Measurements from ENCODE around the gene BAG5. TPM values are rescaled to one million over a fixed set of nuclear protein-coding genes. Genes with fewer than 3 reads are reported as not detected.

BAG5 gene
- polyA plus RNA-seq, 1 experiment: 12.5 TPM

DNA sequence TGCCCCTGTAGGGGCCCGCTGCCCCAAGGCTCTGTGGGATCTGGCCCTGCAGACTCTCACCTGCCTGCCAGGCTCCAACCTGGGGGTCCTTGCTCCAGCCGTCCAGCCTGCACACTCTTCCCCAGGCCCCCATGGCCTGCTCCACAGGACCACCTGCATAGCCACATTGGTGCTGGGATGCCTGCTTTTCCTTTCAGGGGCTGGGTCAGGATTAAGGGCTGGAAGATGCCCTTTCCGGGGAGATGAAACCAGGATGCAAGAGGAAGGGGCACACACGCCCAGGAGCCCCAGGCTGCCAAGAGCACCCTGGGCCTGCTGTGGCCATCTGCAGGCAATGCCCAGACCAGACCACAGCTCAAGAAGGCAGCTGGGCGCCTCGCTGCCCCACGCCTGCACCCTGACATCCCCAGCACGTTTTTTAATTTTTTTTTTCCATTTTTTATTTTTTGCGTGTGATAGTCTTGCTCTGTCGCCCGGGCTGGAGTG lies 15.0 kb downstream of the BAG5 start:
- ChIA-PET POLR2A (interaction anchor here (0.6 to 1.6 kb wide), 3 partner anchors 26 to 35 kb away, joined by 5 read pairs; no protein-coding TSS in a partner anchor), CTCF (interaction anchor here (0.5 to 3.4 kb wide), 12 partner anchors 8 to 55 kb away, joined by 3 to 22 read pairs (median 4); no protein-coding TSS in a partner anchor)
- TF ChIP-seq, protein P1, sequence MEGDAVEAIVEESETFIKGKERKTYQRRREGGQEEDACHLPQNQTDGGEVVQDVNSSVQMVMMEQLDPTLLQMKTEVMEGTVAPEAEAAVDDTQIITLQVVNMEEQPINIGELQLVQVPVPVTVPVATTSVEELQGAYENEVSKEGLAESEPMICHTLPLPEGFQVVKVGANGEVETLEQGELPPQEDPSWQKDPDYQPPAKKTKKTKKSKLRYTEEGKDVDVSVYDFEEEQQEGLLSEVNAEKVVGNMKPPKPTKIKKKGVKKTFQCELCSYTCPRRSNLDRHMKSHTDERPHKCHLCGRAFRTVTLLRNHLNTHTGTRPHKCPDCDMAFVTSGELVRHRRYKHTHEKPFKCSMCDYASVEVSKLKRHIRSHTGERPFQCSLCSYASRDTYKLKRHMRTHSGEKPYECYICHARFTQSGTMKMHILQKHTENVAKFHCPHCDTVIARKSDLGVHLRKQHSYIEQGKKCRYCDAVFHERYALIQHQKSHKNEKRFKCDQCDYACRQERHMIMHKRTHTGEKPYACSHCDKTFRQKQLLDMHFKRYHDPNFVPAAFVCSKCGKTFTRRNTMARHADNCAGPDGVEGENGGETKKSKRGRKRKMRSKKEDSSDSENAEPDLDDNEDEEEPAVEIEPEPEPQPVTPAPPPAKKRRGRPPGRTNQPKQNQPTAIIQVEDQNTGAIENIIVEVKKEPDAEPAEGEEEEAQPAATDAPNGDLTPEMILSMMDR (IDR thresholded peaks at IDR 0.05; ENCODE audit: low read depth, low read length): no peak
- no peaks in the 10 kb centered on the region for H3K27me3 ChIP-seq (ENCODE audit: control insufficient read depth, insufficient read depth, low read length)
- no peak overlapping the region for H3K27ac ChIP-seq (ENCODE audit: low read depth, low read length)
- no peak for DNase-seq (ENCODE audit: low read depth, low spot score)
- H3K9me3 ChIP-seq (ENCODE audit: control insufficient read depth, insufficient read depth, low read length): no peaks in the 10 kb centered on the region; the same call in 1 of the 2 replicates
- H3K4me3 ChIP-seq (ENCODE audit: low read depth, low read length): no peak overlapping the region

DNA sequence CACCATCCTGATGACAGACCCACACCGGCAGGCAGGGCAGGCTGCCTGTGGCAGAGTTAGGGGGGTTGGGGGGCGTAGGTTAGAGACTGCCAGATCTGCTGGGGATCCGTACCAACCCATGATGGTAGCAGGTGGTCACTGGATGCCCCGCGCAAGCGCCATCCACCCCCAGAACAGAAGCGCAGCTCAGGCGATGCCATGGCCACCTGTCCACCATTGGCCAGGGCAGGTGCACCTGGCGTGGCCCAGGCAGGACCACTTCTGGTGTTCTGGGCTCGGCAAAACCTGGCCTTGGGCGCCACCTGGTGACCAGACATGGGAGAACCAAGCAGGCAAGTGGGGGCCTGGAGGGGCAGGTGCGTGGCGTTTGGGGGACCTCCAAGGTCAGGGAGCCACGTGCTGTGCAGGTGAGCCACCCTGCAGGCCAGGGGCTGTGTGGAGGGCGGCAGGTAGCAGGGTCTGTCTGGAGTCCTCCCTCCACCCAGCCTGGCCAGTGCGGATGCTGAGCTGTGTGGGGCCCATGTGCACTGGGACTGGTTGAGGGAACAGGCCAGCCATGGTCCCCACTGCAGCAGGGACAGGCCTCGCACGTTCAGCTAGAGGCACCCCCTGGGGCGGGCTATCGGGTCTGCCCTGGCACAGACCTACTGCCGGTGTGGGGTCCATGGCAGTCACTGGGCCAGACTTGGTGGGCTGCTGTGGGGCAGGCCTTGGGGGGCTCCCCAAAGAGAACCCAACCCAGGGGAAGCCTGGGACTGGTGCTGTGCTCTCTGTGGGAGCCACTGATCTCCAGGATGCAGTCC lies 15.6 kb downstream of the BAG5 start:
- no peak for DNase-seq (ENCODE audit: low read depth, low spot score)
- ChIA-PET CTCF (interaction anchor here (0.5 to 3.4 kb wide), 15 partner anchors 8 to 54 kb away, joined by 3 to 22 read pairs (median 4); no protein-coding TSS in a partner anchor), POLR2A (interaction anchor here (0.6 to 1.6 kb wide), 3 partner anchors 26 to 34 kb away, joined by 5 read pairs; no protein-coding TSS in a partner anchor)
- Histone ChIP-seq H3K27ac (ENCODE audit: low read depth, low read length) (no peak overlapping the region), H3K4me3 (ENCODE audit: low read depth, low read length) (no peak overlapping the region), H3K27me3 (ENCODE audit: control insufficient read depth, insufficient read depth, low read length) (no peaks in the 10 kb centered on the region), H3K9me3 (ENCODE audit: control insufficient read depth, insufficient read depth, low read length) (no peaks in the 10 kb centered on the region; the same call in 1 of the 2 replicates)
- TF ChIP-seq, protein P1 (IDR thresholded peaks at IDR 0.05; ENCODE audit: low read depth, low read length): peak; percentile 85

DNA sequence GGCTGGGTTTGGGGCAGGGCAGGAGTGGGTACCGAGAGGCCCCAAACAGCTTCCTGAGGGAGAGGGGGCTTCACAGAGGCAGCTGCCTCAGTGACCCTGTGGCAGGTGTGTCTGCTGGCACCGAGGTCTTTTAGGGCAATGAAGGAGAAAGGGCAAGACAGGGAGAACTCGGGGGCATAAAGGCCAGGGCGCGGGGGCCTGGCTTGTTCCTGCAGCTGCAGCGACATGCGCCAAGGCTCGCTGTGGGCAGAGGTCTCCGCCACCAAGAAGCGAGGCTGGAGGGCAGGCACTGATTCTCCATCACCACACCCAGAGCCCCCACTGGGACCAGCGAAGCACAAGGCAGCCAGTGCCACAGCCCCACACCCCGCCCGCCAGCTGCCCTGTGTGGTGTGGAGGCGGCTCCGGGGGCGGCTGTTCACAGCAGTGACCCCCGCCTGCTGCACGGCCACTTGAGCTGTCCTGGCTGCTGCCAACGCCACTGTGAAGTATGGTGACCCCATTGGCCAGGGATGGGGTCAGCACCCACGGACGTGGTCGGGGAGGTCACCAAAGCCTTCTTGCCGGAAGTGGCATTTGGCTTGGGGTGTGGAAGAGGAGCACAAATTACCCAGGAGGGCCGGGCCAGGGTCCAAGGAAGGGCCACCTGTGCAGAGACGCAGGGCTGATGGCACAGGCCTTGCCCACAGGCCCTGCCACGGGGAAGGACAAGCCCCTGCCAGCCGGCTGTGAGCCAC lies 16.4 kb downstream of the BAG5 start:
- TF ChIP-seq, protein P1 (IDR thresholded peaks at IDR 0.05; ENCODE audit: low read depth, low read length): no peak
- H3K4me3 ChIP-seq (ENCODE audit: low read depth, low read length): no peak overlapping the region
- no peaks in the 10 kb centered on the region; the same call in 1 of the 2 replicates for H3K9me3 ChIP-seq (ENCODE audit: control insufficient read depth, insufficient read depth, low read length)
- no peak overlapping the region for H3K27ac ChIP-seq (ENCODE audit: low read depth, low read length)
- ChIA-PET CTCF (interaction anchor here (0.7 to 3.4 kb wide), 8 partner anchors 12 to 53 kb away, joined by 3 to 22 read pairs (median 4); no protein-coding TSS in a partner anchor), POLR2A (no interaction called here)
- DNase-seq (ENCODE audit: low read depth, low spot score): no peak
- H3K27me3 ChIP-seq (ENCODE audit: control insufficient read depth, insufficient read depth, low read length): no peaks in the 10 kb centered on the region

DNA sequence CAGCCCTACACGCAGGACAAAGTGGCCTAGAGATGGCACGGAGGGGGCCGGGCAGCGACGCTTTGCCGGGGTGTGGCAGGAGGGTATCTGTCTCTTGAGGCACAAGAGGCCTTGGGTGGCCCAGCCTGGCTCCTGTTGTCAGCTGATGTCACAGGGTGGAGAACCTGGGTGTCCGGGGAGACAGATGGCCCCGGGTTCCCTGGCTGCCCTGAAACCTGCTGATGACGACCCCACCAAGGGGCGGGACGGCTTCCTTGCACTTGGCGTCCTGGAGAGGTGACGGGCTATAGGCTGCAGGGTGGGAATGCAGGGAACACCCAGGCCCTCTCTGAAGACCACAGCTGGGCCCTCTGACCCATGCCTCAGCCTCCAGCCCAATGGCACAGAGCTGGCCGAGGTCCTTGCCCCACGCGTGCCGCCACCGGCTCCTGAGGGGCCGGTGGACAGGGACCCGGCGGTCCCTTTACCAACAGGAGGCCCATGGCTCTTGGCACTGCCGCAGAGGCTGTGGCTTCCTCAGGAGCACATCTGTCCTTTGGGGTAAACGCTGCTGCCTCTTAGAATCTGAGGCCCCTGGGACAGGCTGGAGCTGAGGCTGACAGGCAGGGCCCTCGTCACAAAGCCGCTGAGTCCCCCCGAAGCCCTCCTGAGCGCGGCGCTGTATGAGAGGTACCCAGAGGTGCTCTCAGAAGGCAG lies 17.1 kb downstream of the BAG5 start:
- Histone ChIP-seq H3K4me3 (ENCODE audit: low read depth, low read length) (no peak overlapping the region), H3K27me3 (ENCODE audit: control insufficient read depth, insufficient read depth, low read length) (no peaks in the 10 kb centered on the region), H3K9me3 (ENCODE audit: control insufficient read depth, insufficient read depth, low read length) (no peaks in the 10 kb centered on the region; the same call in 1 of the 2 replicates), H3K27ac (ENCODE audit: low read depth, low read length) (no peak overlapping the region)
- CTCF ChIA-PET: interaction anchor here (1.7 kb wide), 1 partner anchor 27 kb away, joined by 10 read pairs; no protein-coding TSS in a partner anchor
- no peak for DNase-seq (ENCODE audit: low read depth, low spot score)
- TF ChIP-seq, protein P1 (IDR thresholded peaks at IDR 0.05; ENCODE audit: low read depth, low read length): no peak
- POLR2A ChIA-PET: no interaction called here

Data from AG04450 (cell line).